ENCODE data around the gene KCTD21.

The KCTD21 gene

GRCh38 chr11:78139422-78140391 lies 48.7 kb downstream of the KCTD21 start, which contains the start of gene ALG8:
Gene ALG8, minus strand, starts transcription at chr11:78139626. Its CDS starts 38 bp downstream, at chr11:78139588.
- TF ChIP-seq CTCF (IDR thresholded peaks at IDR 0.05; ENCODE audit: low read length, missing control alignments) = no peak
- peak; percentile 97 for DNase-seq (ENCODE audit: low read depth)
- peak within 1 kb of the TSS; percentile 81 for H3K4me3 ChIP-seq (replicated peaks; ENCODE audit: low read depth, low read length)

- DNase-seq (ENCODE audit: low read depth) = peak; percentile 19
- TF ChIP-seq CTCF (IDR thresholded peaks at IDR 0.05; ENCODE audit: low read length, missing control alignments) = no peak
- H3K4me3 ChIP-seq (replicated peaks; ENCODE audit: low read depth, low read length) = peak overlapping the region; percentile 81
These were observed 49.6 kb downstream of the KCTD21 start for GRCh38 chr11:78138694-78139421.

GRCh38 chr11:78138291-78138690 lies 50.1 kb downstream of the KCTD21 start:
- TF ChIP-seq CTCF (IDR thresholded peaks at IDR 0.05; ENCODE audit: low read length, missing control alignments) = no peak
- DNase-seq (ENCODE audit: low read depth) = no peak
- H3K4me3 ChIP-seq (replicated peaks; ENCODE audit: low read depth, low read length) = peak overlapping the region; percentile 81

GRCh38 chr11:78132475-78132874 lies 56.0 kb downstream of the KCTD21 start:
- DNase-seq (ENCODE audit: low read depth) = no peak
- no peak overlapping the region for H3K4me3 ChIP-seq (replicated peaks; ENCODE audit: low read depth, low read length)
- no peak for TF ChIP-seq CTCF (IDR thresholded peaks at IDR 0.05; ENCODE audit: low read length, missing control alignments)

- no peak overlapping the region for H3K4me3 ChIP-seq (replicated peaks; ENCODE audit: low read depth, low read length)
- DNase-seq (ENCODE audit: low read depth) = no peak
- no peak for TF ChIP-seq CTCF (IDR thresholded peaks at IDR 0.05; ENCODE audit: low read length, missing control alignments)
These were observed 56.5 kb downstream of the KCTD21 start for GRCh38 chr11:78131956-78132355.

- TF ChIP-seq CTCF (IDR thresholded peaks at IDR 0.05; ENCODE audit: low read length, missing control alignments) = no peak
- no peak for DNase-seq (ENCODE audit: low read depth)
These were observed 61.0 kb downstream of the KCTD21 start for GRCh38 chr11:78127403-78127802.

More at GRCh38 chr11:78127403-78127802, 61.0 kb downstream of the KCTD21 start:
- H3K4me3 ChIP-seq (replicated peaks; ENCODE audit: low read depth, low read length) = no peak overlapping the region
